Gastrocnemius medialis (tissue), 4 donors: Measurements from ENCODE around the gene MTARC1.

Source experiments
- POLR2A ChIP-seq, 2 donors: fragments of 450-650 bp; IDR thresholded peaks; one replicate each; pipeline ENCODE4 v1.6.1; 2017; ENCODE audit warnings: antibody characterized with exemption in 2 of 2, mild to moderate bottlenecking in 2 of 2, moderate library complexity in 2 of 2
- TF ChIP-seq, protein P1 (sequence below), 5 experiments: fragments of 450-650 bp in 3 of 5; fragments of 200-600 bp in 2 of 5; sonication (generic) in 2 of 5; IDR thresholded peaks in 4 of 5; conservative IDR thresholded peaks in 1 of 5; 1 replicate in 4 of 5; 2 replicates in 1 of 5; pipeline ENCODE4 v1.5.1; 2016 to 2019; ENCODE audit warnings: antibody characterized with exemption in 5 of 5, mild to moderate bottlenecking in 3 of 5, moderate library complexity in 3 of 5

GRCh38 chr1:220809187-220809550 lies 22.5 kb downstream of the MTARC1 start:
- TF ChIP-seq, protein P1, sequence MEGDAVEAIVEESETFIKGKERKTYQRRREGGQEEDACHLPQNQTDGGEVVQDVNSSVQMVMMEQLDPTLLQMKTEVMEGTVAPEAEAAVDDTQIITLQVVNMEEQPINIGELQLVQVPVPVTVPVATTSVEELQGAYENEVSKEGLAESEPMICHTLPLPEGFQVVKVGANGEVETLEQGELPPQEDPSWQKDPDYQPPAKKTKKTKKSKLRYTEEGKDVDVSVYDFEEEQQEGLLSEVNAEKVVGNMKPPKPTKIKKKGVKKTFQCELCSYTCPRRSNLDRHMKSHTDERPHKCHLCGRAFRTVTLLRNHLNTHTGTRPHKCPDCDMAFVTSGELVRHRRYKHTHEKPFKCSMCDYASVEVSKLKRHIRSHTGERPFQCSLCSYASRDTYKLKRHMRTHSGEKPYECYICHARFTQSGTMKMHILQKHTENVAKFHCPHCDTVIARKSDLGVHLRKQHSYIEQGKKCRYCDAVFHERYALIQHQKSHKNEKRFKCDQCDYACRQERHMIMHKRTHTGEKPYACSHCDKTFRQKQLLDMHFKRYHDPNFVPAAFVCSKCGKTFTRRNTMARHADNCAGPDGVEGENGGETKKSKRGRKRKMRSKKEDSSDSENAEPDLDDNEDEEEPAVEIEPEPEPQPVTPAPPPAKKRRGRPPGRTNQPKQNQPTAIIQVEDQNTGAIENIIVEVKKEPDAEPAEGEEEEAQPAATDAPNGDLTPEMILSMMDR (IDR thresholded peaks at IDR 0.05 in 4 of 5, conservative IDR thresholded peaks at IDR 0.05 in 1 of 5): no peak
- TF ChIP-seq POLR2A (IDR thresholded peaks at IDR 0.05): no peak
